CD4-positive, alpha-beta T cell treated with Interleukin-1 beta for 1 hour (primary cell): ENCODE results near the gene NUDT1.

Experiments
- DNase-seq, 2 donors: peaks; one replicate each; pipeline ENCODE4 v3.0.0-alpha.2; 2020 to 2022

Gene NUDT1

GRCh38 chr7:2241580-2242540 is at the start of gene NUDT1, which contains the start of gene MRM2:
NUDT1 (plus strand) TSS chr7:2242226; CDS start chr7:2244575, 2,349 bp downstream.
MRM2 (minus strand) TSS chr7:2242205; CDS start chr7:2242169, 36 bp downstream.
- peak; percentile 71 to 74 for DNase-seq

DNA sequence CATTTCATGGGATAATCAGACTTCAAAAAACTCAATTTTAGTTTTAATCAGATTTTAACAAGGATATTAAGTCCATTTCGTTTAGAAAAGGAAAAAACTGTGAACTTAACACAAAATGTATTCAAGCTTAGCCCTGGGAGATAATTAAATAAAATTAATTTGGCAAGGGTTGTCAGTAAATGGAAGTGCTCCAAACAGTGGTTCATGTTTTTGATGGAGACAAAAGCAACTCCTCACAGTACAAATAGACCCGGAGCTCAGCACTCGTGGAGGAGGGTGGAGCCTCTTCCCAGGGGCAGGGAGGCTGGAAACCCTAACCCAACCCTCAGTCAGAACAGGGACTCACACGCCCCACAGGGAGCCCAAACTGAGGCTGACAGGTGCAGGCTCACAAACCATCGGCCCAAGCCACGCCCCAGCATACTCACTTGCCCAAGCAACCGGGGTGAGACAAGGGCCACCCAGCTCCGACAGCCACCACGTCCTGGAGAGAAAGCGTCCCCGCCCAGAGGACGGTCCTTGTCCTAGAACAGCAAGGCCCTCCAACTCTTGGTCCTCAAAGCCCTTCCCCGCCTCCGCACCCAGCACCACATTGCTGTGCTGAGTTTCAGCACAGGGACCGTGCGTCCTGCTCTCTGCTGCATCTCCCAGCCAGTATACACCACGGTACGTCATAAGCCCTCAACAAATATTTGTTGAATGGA is 49.0 kb upstream of the NUDT1 start:
- DNase-seq: no peak

- no peak for DNase-seq
These were observed 48.3 kb upstream of the NUDT1 start for GRCh38 chr7:2193575-2194305.

GRCh38 chr7:2195400-2196246 is 46.4 kb upstream of the NUDT1 start:
- DNase-seq: no peak

DNA sequence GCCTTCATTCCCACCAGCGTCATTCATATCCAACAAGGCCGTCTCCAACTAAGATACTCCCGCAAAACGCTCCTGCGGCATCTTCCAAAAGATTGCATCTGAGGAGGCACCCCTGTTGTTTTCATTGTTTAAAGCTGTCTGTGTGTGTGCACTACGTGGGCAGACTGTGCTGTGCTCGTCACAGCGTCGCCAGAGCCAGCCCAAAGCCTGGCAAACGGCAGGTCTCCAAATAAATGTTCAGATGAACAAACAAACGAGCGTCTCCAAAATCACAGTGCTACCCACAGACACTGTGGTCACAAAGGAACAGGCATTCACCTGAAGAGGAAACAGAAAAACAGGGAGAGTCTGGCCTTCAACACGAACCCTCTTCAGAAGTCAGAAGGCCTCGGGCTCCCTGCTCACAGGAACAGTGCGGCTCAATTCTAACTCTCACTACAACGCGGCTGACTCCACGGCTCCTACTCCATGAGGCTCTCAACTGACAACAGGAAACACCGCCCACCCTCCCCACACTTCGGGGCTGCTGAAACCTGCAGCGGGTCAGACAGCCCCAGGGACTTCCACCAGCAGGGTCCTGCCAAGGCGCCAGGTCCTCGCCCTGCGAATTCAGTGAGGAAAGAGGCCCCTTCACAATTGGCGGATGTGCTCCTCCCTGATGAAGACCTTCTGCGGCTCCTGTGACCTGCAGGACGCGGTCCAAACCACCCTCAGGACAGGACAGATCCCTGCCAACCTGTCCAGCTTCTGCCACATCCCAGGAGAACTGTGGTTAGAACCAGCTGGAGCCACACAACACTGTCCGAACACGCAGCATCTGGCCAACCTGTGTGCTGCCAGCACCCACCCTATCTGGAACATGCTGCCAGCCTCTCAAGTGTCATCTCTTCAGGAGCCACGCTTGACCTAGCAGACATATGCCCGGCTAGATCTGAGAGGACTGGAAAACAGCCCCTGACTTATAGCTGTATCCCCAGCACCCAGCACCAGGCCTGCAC is 45.3 kb upstream of the NUDT1 start:
- no peak for DNase-seq

DNA sequence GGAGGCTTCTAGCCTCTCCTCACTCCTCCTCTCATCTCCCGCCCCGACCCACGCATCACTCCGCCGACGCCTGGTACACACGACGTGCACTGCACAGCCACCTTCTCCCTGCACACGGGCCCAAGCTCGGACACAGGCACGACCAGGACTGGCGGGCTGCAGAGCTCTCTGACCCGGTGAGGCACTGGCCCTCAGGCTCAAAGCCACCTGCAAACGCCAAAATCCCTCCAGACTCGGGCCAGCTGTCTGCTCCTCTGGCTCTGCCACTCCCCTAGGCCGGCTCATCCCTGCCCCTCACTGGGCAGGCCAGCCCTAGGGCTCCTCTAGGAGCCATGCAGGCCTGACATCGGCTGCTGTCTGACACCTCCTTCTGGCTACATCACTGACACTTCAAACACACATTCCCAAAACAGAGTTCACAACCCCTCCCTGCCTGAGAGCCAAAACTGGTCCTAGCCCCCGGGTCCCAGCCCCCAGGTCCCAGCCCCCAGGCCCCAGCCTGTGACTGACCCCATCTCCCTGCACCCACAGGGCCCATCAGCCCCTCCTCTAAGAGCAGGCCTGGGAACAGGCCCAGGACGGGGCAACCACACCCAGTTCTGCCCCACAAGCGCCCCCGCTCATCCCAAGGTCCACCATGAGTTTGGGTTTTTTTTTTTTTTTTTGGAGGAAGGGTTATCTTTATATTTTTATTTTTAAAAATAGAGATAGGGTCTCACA is 44.4 kb upstream of the NUDT1 start:
- DNase-seq: no peak

GRCh38 chr7:2198206-2198605 is 43.8 kb upstream of the NUDT1 start:
- no peak for DNase-seq

- DNase-seq: no peak
These were observed 43.3 kb upstream of the NUDT1 start for GRCh38 chr7:2198760-2199159.

DNA sequence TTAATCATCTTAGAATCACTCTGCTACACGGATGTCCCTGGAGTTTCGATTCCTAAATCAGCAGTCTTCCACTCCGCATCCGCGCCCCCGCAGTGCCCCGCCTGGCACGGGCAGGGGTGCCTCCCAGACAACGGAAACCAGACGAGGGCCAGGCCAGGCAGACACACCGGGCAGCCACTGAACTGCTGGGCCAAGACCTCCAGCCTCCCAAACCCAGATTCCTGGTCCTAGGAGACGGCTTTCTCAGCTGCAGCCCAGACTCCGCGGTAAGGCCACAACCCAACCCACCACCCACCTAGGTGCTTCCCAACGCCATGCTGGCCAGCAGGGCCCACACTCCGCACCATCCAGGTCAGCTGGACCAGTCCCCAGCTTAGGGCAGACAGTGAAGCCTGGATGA is 42.5 kb upstream of the NUDT1 start:
- DNase-seq: no peak

DNA sequence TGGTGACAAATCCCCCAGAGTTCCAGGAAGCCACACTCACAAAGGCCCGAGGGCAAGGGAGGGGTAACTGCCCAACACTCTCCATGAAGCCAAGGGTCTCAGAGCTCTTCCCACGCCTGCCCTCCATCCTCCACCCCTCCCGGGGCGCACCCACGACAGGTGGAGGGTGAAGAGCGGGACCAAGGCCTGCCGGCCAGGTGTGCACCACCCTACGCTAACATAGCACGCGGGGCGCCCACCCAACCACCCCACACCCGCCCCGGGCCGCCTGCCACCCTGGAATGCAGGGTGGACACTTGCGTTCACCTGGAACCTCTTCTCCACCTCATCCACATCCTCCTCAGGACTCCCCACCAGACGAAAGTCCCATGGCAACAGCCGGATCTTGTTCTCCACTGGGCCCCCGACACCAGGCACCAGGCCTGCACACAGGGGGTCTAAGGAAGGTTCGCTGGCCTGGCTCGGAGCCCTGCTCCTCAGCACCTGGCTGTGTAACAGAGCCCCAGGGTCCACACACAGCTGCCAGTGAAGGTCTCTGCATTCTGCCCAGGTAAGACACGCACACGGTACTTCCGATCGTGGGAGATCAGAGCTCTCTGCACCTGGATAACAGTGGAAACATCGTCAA is 42.0 kb upstream of the NUDT1 start:
- DNase-seq: no peak

DNA sequence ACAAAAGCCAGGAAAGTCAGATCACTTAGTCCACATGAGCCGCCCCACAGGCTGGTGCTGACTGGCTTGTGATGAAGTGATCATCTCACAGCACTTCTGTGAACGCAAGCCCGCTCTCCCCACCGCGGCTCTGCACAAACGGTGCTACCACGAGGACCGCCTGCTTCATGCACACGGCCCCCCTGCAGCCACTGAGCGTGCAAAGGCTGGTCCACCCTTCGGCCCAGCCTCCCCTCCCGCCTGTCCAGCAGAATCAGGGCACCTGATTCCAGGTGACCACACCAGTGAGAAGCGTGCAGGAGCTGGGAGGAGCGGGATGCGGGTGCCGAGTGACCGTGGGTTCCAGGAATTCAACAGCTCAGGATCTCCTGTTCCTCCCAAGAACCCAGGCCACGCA is 41.4 kb upstream of the NUDT1 start:
- no peak for DNase-seq

GRCh38 chr7:2201128-2201527 is 40.9 kb upstream of the NUDT1 start:
- DNase-seq: no peak

GRCh38 chr7:2201686-2202360 is 40.2 kb upstream of the NUDT1 start:
- no peak for DNase-seq

DNA sequence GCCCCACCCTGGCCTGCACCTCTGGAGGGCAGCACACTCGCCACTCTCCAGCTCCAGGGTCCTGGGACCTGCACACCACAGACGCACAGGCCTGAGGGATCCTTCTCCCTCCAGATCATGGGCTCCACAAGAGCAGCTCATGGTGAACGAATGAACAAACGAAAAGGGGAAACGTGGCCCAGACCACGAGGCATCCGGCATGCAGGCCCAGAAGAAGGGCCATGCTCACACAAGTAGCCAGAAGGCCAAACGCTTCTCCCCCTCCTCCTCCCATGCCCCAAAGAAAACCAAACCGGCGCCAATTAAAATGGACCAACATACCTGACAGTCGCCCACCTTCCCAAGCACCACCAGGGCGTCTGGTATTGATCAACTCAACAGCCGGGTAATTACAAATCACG is 39.7 kb upstream of the NUDT1 start:
- no peak for DNase-seq

DNA sequence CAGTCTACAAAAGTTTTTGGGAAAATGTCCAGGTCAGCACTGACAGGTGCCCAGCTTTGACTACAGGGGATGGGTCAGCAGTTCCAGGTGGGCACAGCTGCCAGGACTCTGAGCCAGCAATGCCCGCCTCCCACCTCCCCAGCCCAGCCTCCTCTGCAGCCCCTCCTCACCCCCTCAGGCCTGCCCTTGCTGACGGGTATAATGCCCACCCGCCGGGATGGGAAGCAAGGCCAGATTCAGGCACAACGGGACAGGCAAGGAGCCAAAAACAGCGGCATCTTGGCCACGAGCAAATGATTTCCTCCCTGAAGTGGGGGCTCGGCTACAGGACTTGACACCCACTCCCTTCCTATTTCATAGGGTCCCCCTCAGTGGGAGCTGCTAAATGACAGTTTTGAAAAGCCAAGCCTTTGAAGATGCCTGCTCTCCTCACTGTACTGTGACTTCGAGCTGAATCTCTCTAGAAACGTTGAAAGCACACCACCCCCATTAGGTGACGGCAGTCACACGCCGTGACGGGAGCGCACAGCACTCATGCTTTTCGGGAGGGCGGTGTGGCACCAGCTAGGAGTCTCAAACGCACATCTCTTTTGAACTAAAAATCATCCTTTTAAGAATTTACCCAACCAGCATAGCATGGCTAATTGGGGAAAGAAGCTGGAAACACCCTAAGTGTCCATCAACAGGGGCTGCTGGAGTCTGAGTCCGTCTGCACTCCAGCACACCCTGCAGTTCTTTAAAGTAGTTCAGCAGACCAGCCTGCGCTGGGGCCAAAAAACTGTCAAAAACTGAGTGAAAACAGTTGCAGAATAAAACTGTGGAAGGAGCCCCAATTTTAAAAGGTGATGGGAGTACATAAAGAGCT is 38.9 kb upstream of the NUDT1 start:
- DNase-seq: no peak

DNA sequence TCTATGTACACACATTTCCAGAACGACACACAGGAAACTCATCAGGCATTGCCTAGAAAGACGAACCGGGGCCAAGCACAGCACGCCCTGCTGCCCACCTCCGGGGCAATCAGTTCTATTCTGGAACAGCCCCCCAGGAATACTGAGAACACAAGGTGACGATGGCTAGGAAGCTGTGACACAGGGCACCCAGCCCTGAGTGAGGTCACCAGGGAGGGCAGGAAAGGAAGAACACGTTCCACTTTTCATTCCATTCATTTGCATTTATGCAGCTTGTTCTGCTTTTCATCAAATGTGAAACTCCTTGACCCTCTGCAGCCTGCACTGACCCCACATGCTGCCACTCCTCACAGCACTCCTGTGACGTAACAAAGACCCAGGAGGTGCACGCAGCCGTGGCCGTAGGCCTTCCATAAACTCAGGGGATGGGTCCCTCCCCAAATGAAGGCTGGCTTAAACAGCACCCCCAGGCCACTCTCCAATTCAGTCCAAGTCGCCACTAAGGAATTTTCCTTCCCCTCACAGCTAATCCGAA is 38.2 kb upstream of the NUDT1 start:
- no peak for DNase-seq

DNA sequence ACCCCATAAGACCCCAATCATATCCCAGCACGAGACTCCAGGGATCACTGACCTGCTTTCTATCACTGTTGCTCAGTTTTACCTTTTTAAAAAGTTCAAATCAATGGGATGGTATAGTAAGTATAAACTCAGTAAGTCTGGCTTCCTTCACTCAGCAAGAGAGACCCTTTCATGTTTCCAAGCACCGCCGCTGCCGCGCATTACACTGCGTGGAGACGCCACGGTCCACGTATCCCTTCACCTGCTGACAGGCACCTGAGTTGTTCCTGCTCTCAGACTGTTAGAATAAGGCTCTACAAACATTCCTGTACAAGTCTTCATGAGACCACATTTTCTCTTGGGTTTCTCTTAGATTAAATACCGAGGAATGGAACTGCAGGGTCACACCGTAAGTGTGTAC is 37.6 kb upstream of the NUDT1 start:
- DNase-seq: no peak
